Measurements from ENCODE around the gene JAKMIP1. TPM values are rescaled to one million over a fixed set of nuclear protein-coding genes. Genes with fewer than 3 reads are reported as not detected.

The JAKMIP1 gene
- total RNA-seq, 1 donor from 2014 or later = not detected

DNA sequence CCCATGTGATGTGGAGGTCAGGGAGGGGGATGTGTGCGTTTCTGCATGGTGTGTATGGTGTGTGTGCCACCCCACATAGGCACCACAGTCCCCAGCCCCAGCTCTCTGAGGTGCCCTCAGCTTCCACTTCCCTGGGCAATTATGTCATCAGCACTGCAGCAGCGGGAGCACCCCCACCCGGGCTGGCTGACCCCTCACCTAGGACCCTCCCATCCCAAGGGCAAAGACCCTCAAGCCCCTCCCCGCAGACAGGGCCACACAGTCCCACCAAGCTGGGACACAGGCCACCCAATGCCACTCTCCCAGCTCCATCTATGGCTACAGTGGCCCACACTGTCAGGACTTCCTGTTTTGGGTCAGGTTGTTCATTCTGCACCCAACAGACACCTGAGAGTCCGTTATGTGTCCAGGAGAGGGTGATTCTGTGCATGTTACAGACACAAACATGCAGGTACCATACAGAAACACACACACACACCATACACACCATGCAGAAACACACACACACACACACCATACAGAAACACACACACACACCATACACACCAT, 75.2 kb downstream of the JAKMIP1 start:
- no peak for DNase-seq (ENCODE audit: low read depth)
- TF ChIP-seq, protein P1, sequence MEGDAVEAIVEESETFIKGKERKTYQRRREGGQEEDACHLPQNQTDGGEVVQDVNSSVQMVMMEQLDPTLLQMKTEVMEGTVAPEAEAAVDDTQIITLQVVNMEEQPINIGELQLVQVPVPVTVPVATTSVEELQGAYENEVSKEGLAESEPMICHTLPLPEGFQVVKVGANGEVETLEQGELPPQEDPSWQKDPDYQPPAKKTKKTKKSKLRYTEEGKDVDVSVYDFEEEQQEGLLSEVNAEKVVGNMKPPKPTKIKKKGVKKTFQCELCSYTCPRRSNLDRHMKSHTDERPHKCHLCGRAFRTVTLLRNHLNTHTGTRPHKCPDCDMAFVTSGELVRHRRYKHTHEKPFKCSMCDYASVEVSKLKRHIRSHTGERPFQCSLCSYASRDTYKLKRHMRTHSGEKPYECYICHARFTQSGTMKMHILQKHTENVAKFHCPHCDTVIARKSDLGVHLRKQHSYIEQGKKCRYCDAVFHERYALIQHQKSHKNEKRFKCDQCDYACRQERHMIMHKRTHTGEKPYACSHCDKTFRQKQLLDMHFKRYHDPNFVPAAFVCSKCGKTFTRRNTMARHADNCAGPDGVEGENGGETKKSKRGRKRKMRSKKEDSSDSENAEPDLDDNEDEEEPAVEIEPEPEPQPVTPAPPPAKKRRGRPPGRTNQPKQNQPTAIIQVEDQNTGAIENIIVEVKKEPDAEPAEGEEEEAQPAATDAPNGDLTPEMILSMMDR (conservative IDR thresholded peaks at IDR 0.05; ENCODE audit: low read depth, low read length) = no peak
- H3K4me3 ChIP-seq (ENCODE audit: low read depth, low read length) = no peak overlapping the region

DNA sequence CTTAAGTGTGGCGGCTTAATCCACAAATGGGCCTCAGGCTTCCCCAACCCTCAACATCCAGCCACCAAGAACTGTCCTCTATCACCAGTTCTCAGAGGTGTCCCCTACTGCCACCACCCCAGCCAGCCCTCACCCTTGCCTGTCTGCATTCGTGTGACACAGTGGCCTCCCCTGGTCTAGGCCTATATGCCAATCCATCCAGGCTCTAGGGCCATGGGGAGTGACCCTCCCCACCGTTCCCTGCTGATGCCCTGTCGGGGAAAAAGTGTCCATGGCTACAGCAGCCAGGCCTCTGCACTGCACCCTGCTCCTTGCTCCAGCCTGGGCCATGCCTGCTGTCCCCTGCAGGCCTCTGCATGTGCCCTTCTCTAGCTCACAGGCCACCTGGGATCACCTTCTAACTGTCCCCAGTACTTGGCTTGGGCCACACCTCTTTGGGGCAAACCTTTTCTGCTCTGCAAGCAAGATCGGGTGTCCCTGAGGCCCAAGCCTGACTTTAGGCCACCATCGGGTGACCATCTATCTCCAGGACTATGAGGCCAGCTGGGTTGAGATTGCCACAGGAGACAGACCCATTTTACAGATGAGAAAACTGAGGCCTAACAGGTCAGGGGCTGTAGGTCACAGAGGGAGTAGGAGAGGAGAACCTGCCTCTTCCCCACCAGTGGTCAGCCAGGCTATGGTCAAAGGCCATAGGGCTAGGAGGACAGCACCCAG, 75.8 kb downstream of the JAKMIP1 start:
- DNase-seq (ENCODE audit: low read depth) = no peak
- no peak overlapping the region for H3K4me3 ChIP-seq (ENCODE audit: low read depth, low read length)
- TF ChIP-seq, protein P1 (conservative IDR thresholded peaks at IDR 0.05; ENCODE audit: low read depth, low read length) = no peak

DNA sequence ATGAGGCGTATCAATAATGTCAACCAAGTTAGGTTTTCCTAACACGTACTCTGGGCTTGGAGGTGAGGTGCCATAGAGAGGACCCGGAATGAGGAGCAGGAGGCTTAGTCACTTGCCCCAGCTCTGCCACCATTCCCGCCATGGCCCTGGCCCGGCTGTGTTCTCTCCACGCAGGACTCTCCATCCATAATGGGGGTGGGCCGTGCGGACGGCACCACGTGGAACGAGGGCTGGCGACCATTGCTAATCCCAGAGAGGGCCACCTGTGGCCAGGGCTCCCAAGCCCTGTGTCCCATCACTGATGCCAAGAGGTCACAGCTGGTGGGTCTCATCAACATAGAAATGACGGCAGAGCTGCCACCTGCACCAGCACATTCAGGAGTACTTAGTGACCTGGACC, 76.4 kb downstream of the JAKMIP1 start:
- no peak for DNase-seq (ENCODE audit: low read depth)
- H3K4me3 ChIP-seq (ENCODE audit: low read depth, low read length) = no peak overlapping the region
- TF ChIP-seq, protein P1 (conservative IDR thresholded peaks at IDR 0.05; ENCODE audit: low read depth, low read length) = no peak

- H3K4me3 ChIP-seq (ENCODE audit: low read depth, low read length) = no peak overlapping the region
- DNase-seq (ENCODE audit: low read depth) = no peak
- TF ChIP-seq, protein P1 (conservative IDR thresholded peaks at IDR 0.05; ENCODE audit: low read depth, low read length) = no peak
Observed at GRCh38 chr4:6123541-6123940, 76.8 kb downstream of the JAKMIP1 start.

DNA sequence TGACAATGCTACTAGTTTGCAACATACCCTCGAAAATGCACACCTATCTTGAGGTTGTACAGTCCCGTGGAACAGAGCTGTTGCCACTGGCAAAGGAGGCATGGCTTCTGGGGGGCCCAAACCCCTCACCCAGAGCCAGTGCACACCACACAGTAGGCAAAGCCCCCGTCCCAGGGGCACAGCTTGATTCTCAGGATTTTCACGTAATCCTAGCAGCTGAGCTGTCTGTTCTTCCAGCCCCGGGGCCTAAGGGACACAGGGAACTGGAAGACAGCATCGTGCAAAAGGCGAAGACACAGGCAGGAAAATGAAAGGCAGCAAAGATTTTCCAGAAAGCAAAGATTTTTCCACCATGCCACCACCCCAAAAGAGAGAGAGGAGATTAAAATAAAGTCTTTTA, 77.2 kb downstream of the JAKMIP1 start:
- TF ChIP-seq, protein P1 (conservative IDR thresholded peaks at IDR 0.05; ENCODE audit: low read depth, low read length) = no peak
- DNase-seq (ENCODE audit: low read depth) = no peak
- H3K4me3 ChIP-seq (ENCODE audit: low read depth, low read length) = no peak overlapping the region

- no peak overlapping the region for H3K4me3 ChIP-seq (ENCODE audit: low read depth, low read length)
- no peak for DNase-seq (ENCODE audit: low read depth)
- TF ChIP-seq, protein P1 (conservative IDR thresholded peaks at IDR 0.05; ENCODE audit: low read depth, low read length) = no peak
Observed at GRCh38 chr4:6122496-6122895, 77.9 kb downstream of the JAKMIP1 start.

- TF ChIP-seq, protein P1 (conservative IDR thresholded peaks at IDR 0.05; ENCODE audit: low read depth, low read length) = no peak
- no peak for DNase-seq (ENCODE audit: low read depth)
Observed at GRCh38 chr4:6121941-6122340, 78.4 kb downstream of the JAKMIP1 start.

More at GRCh38 chr4:6121941-6122340, 78.4 kb downstream of the JAKMIP1 start:
- H3K4me3 ChIP-seq (ENCODE audit: low read depth, low read length) = no peak overlapping the region

All from epithelial cell of proximal tubule (primary cell).